Measurements from ENCODE around the gene VAV3.

The VAV3 gene

GRCh38 chr1:107538502-107538901 lies 426.5 kb downstream of the VAV3 start:
- DNase-seq (ENCODE audit: low read depth in 1 of 2, low spot score in 1 of 2) = no peak
- Histone ChIP-seq H3K27me3 (ENCODE audit: insufficient read depth, poor library complexity, severe bottlenecking) (no peaks in the 10 kb centered on the region), H3K4me3 (replicated peaks; ENCODE audit: insufficient read depth, low read length) (no peak overlapping the region), H3K27ac (replicated peaks) (no peak overlapping the region)
- TF ChIP-seq REST (IDR thresholded peaks at IDR 0.05; ENCODE audit: insufficient replicate concordance, low read depth) (no peak), SPI1 (IDR thresholded peaks at IDR 0.05; ENCODE audit: borderline replicate concordance, low read depth) (no peak), GABPA (IDR thresholded peaks at IDR 0.05; ENCODE audit: low read depth) (no peak), POLR2AphosphoS5 (IDR thresholded peaks at IDR 0.05; ENCODE audit: low read depth) (no peak)
- TF ChIP-seq, protein P1, sequence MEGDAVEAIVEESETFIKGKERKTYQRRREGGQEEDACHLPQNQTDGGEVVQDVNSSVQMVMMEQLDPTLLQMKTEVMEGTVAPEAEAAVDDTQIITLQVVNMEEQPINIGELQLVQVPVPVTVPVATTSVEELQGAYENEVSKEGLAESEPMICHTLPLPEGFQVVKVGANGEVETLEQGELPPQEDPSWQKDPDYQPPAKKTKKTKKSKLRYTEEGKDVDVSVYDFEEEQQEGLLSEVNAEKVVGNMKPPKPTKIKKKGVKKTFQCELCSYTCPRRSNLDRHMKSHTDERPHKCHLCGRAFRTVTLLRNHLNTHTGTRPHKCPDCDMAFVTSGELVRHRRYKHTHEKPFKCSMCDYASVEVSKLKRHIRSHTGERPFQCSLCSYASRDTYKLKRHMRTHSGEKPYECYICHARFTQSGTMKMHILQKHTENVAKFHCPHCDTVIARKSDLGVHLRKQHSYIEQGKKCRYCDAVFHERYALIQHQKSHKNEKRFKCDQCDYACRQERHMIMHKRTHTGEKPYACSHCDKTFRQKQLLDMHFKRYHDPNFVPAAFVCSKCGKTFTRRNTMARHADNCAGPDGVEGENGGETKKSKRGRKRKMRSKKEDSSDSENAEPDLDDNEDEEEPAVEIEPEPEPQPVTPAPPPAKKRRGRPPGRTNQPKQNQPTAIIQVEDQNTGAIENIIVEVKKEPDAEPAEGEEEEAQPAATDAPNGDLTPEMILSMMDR (IDR thresholded peaks at IDR 0.05; ENCODE audit: insufficient read depth, low read length) = no peak

GRCh38 chr1:107536266-107536665 lies 428.7 kb downstream of the VAV3 start:
- H3K27me3 ChIP-seq (ENCODE audit: insufficient read depth, poor library complexity, severe bottlenecking) = no peaks in the 10 kb centered on the region
- no peak overlapping the region for H3K4me3 ChIP-seq (replicated peaks; ENCODE audit: insufficient read depth, low read length)
- H3K27ac ChIP-seq (replicated peaks) = no peak overlapping the region
- DNase-seq (ENCODE audit: low read depth in 1 of 2, low spot score in 1 of 2) = no peak
- TF ChIP-seq GABPA (IDR thresholded peaks at IDR 0.05; ENCODE audit: low read depth) = no peak
- TF ChIP-seq SPI1 (IDR thresholded peaks at IDR 0.05; ENCODE audit: borderline replicate concordance, low read depth) = no peak
- TF ChIP-seq, protein P1 (IDR thresholded peaks at IDR 0.05; ENCODE audit: insufficient read depth, low read length) = no peak
- TF ChIP-seq REST (IDR thresholded peaks at IDR 0.05; ENCODE audit: insufficient replicate concordance, low read depth) = no peak
- no peak for TF ChIP-seq POLR2AphosphoS5 (IDR thresholded peaks at IDR 0.05; ENCODE audit: low read depth)

- no peak for DNase-seq (ENCODE audit: low read depth in 1 of 2, low spot score in 1 of 2)
- H3K27me3 ChIP-seq (ENCODE audit: insufficient read depth, poor library complexity, severe bottlenecking) = no peaks in the 10 kb centered on the region
- no peak overlapping the region for H3K4me3 ChIP-seq (replicated peaks; ENCODE audit: insufficient read depth, low read length)
- H3K27ac ChIP-seq (replicated peaks) = no peak overlapping the region
- TF ChIP-seq, protein P1 (IDR thresholded peaks at IDR 0.05; ENCODE audit: insufficient read depth, low read length) = no peak
- TF ChIP-seq POLR2AphosphoS5 (IDR thresholded peaks at IDR 0.05; ENCODE audit: low read depth) = no peak
- TF ChIP-seq REST (IDR thresholded peaks at IDR 0.05; ENCODE audit: insufficient replicate concordance, low read depth) = no peak
- no peak for TF ChIP-seq GABPA (IDR thresholded peaks at IDR 0.05; ENCODE audit: low read depth)
- no peak for TF ChIP-seq SPI1 (IDR thresholded peaks at IDR 0.05; ENCODE audit: borderline replicate concordance, low read depth)
Measured at GRCh38 chr1:107535091-107535490, 429.9 kb downstream of the VAV3 start.
